D341Med (cell line): ENCODE measurements around the gene ZDHHC4.

Source experiments
- DNase-seq: peaks from one replicate; pipeline ENCODE4 v3.0.0; 2012; ENCODE audit warnings: low spot score

The ZDHHC4 gene

DNA sequence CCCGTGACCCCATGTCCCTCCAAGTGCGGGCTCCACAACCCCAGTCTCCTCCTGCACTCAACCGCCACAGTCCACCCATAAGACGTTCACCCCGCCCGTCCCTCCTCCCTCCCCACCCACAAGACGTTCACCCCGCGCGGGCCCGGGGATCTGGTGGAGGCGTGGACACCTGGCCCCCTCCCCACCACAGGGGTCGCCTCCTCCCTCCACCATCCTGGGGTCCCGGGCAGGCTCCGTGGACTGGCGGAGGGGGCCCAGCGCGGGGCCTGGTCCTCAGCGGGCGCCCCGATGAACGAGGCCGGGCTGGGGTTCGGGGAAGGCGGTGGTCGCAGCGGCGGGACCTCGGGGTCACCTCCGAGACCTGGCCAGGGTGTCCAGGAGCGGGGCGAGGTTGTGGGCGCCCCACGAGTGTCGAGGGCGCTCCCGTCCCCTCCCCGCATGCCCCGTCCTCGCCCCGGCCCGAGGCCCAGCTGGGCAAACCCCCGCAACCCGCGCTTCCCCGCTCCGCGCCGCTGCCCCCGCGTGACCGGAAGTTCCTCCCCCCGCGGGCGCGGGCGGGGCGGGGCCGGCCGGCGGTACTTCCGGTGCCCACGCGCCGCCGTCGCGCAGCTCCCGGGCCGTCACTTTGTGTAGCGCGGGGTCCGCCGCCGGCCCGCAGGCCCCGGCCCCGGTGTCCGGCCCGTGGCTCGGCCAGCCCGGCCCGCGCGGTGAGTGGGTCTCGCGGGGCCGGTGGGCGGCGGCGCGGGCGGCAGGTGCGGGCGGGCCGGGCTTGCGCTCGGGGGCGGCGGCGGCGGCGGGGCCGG, 59.7 kb downstream of the ZDHHC4 start, which contains the start of gene ZNF316:
ZNF316 (plus strand) TSS at position 578 of the 803 bp plus-strand sequence. CDS start 5,092 bp downstream, outside the sequence.
- DNase-seq = peak; percentile 95

DNA sequence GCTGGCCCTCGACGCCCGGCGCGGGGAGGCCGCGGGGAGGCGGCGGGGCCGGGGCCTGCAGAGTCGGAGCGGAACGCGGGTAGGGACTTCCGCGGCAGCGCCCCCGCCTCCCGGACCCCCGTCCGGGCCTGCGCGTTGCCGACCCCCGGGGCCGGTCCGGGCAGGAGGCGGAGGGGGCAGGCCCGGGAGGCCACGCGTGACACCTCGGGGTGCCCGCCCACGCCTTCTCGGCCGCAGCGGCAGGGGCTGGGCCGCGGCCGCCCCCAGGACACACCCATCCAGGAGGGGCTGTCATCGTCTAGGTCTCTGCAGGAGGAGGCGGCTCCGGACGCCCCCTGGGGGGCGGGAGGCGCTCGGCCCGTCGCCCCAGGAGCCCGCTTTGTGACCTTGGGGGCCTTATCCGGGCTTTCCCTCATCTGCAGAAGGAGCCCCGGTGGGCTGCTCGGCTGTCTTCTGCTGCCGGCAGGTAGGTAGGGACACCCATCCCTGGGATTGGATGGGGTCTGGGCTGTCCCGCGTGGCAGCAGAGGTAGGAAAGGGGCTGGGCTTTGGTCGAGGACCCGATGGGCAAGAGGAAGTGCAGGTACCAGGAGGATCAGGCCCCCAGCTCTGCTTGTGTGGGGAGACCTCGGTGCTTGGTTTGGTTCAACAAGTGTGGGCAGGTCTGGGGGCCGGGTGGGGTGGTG, 60.4 kb downstream of the ZDHHC4 start:
- DNase-seq = peak; percentile 80
